ENCODE results near the gene SEPTIN5. TPM values are rescaled to one million over a fixed set of nuclear protein-coding genes. Genes with fewer than 3 reads are reported as not detected.

SEPTIN5 gene
- total RNA-seq, 1 donor from 2014 or later = 123 TPM

DNA sequence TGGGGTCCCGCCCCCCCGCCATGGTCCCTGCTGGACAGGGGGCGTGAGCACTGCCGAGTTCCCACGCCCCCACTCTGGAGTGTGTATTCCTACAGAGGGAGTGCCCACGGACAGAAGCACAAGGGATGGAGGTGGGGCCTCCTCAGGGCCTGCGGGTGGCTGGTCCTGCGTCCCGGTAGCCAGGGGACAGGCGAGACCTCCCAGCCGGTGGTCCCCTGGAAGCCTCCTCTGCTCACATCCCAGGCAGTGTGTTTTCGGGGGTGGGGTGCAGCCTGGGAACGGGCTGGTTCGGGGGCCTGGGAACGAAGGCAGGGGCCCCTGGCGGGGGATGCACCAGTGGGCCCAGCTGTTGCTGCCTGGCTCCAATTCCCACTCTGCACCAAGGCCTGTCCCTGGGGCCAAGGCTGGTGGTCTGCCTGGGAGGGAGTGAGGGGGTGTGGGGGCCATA, 25.2 kb downstream of the SEPTIN5 start:
- no peak for ATAC-seq (ENCODE audit: poor library complexity)
- intact Hi-C loops (cut with DNase I) = no loop called here
- DNase-seq = no peak

DNA sequence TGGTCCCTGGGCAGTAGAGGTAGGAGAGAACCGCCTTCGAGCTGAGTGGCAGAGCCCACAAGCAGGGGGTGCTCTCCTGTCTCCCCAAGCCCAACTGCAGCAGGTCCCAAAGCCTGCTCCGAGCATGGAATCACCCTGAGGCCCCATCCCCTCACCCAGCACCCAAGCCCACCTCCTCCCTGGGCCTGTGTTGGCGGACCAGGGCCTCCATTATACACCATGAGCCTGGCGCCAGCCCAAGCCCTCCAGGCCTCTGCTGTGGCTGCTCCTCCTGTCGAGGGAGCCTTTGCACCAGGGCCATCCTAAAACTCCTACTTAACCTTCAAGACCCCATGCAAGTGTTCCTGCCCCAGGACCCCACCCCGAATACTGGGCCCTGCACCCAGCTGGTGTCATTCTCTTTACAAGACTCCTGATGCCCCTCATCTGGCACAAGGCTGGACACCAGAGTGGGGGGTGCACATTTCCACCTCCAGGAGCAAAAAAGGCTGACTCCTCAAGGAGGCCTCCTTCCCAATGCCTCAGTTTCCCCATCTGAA, 25.7 kb downstream of the SEPTIN5 start:
- DNase-seq (no peak), ATAC-seq (ENCODE audit: poor library complexity) (no peak)
- intact Hi-C loops (cut with DNase I) = no loop called here

DNA sequence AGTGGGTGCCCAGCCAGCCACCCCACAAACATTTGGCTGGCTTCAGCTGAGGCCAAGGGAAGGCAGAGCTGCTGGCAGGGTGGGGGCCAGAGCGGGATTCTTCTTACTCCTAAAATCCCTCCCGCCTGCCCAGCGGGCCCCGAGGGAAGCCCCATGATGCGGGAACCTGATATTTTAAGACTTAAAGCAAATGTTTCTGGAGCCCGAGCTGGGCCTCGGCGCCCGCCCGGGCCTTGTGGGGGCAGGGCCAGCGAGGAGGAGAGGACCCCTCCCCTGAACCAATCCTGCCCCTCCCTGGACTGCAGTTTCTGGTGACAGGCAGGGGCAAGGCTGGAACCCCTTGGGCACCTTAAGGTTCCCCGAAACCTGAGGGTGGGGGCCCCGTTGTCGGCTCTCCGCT, 26.3 kb downstream of the SEPTIN5 start:
- DNase-seq (no peak), ATAC-seq (ENCODE audit: poor library complexity) (no peak)
- intact Hi-C loops (cut with DNase I) = no loop called here

DNA sequence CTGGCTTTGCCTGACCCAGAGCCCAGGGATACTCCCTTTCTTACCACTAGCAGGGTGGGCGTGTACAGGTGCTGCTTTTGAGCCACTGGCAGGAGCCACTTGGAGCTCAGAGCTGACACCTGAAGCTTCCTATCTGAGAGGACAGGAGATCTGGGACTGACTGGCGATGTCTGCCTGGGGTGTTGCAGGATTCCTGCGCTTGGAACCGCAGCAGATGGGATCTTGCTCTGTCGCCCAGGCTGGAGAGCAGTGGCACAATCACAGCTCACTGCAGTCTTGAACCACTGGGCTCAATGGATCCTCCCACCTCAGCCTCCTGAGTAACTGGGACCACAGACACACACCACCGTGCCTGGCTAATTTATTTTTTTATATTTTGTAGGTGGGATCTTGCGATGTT, 26.8 kb downstream of the SEPTIN5 start:
- DNase-seq (no peak), ATAC-seq (ENCODE audit: poor library complexity) (no peak)
- intact Hi-C loops (cut with DNase I) = no loop called here

DNA sequence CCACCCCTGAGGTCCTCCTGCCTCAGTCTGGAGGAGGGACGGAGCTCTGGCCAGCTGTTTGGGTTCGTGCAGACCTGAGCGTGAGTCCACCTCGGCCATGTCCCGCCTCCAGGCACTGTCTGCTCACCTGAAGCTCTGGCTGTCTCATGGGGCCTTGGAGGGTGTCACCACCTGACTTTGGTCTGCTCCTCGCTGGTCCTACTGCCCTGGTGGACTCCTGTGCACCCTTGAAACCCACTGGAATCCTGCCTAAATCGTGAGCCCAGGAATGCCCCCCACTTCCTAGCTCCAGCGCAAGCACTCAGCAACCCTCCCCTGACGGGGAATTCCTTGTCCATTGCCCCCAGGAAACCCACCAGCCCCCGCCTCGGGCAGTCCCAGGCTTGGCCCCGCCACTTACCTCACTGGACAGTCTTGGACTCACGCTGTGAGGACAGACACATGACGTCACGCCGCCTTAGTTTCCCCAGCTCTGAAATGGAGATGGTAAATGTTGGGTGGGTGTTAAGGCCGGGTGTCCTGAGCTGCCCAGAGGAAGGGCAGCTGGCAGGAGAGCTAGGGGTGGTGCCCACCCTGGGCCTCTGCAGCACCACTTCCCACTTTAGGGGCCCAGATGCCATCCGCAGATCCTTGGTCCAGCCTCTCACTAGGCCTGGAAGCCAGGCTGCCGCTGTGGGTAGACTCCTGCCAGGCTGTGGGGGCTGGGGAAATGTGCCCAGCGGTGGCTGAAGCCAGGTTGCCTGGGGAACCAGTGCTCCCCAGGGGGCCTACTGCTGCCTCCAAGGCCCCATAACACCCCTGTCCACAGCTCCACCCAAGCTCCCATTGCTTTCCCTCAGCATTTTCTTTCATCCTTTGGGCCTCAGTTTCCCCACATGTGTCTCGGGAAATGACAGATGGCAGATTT, 28.1 kb downstream of the SEPTIN5 start:
- ATAC-seq (ENCODE audit: poor library complexity) (no peak), DNase-seq (no peak)
- intact Hi-C loops (cut with DNase I) = no loop called here

DNA sequence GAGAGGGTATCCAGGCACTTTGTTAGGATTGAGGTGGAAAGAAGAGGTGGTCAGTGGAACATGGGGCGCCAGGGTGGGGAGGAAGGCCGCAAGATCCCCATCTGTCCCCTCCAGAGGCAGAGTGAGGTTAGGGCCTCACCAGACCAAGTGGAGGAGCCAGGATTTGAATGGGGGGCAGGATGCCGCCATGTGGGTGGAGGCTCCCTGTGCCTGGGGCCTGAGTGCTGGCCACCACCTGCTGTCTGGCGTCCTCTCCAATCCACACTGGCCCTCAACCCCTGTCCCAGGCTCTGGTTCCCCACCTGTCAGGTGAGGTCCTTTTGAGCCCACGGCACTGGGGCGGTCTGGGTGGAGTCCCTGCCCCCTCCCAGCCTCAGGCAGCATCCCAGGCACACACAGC, 28.8 kb downstream of the SEPTIN5 start:
- no peak for DNase-seq
- intact Hi-C loops (cut with DNase I) = no loop called here
- no peak for ATAC-seq (ENCODE audit: poor library complexity)

DNA sequence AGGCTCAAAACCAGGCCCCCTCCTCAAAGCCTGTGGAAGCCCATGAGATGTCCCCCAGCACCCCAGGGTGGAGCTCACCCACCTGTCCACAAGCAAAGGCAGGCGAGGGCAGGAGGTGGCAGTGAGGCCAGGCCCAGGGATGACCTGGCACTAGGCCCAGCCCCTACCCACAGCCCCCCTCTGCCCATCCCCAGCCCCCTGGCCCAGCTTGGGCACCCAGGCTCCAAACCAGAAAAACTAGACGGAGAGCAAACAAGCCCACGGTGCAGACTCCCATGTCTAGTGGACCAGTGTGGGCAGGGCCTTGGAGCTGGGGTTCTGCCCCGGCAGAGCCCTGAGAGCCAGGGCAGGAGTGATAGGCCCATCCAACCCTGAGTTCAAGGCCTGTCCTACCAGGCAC, 29.3 kb downstream of the SEPTIN5 start:
- intact Hi-C loops (cut with DNase I) = no loop called here
- ATAC-seq (ENCODE audit: poor library complexity) (no peak), DNase-seq (no peak)

DNA sequence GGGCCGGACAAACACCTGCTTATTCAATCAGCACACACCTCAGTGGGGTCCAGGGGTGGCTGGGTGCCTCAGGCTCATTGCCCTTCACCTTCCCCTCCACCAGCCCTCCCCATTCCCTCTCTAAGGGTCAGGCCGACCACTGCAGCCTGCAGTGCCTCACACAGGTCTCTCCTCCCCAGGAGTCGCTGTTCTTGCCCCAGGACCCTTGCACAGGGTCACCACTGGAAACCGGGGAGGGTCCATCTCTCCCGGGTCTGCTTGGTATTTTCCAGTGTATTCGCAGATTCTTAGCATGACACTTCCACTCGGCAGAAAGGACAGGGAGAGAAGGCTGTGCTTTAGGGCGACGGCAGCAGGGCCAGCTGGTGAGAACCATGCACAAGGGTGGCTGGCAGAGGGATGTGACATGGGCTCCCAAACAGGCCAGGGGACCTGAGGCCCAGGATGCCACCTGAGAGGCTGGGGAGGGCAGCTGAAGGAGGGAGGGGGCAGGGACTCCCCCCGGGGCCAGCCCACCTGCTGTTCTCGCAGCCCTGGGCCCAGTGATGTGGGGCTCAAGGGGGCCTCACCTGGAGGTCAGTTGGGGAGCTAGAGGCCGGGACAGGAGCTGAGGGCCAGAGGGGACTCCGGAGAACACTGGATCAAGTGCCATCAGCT, 30.2 kb downstream of the SEPTIN5 start:
- DNase-seq (no peak), ATAC-seq (ENCODE audit: poor library complexity) (no peak)
- intact Hi-C loops (cut with DNase I) = no loop called here

DNA sequence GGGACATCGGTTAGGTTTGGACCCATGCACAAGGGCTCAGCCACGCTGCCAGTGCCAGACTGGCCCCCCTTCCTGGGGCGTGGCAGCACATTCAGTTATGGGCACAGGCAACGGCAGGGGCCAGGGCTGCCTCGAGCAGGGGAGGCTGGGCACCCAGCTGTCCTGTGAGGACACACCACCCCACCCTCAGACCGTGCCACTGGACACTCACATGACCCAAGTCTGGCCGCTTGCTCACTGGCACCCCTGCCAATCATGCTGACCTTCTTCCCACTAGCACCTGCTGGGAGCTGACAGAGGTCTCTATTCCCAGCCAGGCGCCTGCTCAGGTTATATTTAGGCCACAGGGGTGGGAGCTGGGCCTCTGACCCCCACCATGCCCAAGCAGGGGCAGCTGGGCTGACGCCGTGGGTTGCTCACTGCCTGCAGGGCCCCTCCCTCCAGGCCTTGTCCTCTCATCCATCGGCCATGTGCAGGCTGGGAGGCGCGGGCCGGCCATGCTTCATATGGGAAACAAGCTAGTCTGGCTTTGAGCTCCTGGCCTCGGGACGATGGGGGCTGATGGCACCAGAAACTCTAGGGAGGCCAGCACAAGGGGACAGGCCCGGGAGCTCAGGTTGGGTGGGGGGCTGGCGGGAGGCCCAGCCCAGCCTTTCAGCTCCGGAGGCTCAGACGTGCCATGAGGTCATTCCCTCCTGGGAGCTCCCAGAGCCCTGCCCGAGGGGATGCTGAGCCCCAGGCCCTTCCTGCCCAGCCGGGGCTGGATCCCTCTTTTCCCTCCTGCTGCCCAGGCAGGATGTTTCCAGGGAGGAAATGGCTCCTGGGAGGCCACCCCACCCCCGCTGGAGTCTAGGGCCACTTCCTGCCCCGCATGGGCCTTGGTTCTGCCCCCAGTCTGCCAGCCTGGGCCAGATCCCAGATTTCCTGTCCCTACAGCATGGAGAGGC, 31.1 kb downstream of the SEPTIN5 start:
- DNase-seq = peak; percentile 83
- ATAC-seq (ENCODE audit: poor library complexity) = peak; percentile 90
- intact Hi-C loops (cut with DNase I) = no loop called here

DNA sequence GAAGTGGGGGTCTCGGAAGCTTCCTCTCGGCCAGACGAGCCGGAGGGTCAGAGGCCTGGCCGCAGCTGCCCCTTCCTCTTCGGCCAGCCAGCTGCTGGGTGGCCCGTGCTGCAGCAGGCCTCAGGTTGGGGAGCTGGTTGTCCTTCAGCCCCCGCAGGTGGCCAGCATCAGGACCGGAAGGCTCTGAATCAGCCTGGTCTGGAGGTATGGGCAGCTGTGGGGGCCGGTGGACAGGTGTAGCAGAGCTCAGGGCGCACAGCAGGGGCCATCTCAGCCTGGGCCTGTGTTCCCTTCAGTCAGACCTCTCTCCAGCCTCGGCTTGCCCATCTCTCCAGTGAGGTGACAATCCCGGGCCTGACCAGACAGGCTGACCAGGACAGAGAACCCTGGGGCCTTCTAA, 32.4 kb downstream of the SEPTIN5 start:
- DNase-seq = no peak
- no peak for ATAC-seq (ENCODE audit: poor library complexity)
- intact Hi-C loops (cut with DNase I) = no loop called here

DNA sequence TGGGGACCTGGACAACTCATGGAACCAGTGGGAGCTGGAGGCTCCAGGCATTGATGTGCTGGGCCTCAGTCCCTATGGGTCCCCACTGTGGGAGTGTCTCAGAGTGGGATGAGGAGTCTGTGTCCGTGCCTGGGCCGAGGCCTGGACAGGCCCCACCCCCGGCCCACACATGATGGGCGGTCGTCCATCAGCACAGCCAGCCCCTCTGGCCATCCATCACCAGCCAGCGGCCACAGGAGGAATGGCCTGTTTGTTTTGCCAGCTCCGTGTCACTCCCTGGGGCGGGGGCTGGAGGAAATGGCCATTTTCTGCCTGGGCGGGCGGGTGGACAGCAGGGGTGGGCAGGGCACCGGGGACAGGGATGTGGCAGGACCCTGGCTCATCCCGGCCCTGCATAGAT, 33.2 kb downstream of the SEPTIN5 start:
- no peak for DNase-seq
- no peak for ATAC-seq (ENCODE audit: poor library complexity)
- intact Hi-C loops (cut with DNase I) = no loop called here

DNA sequence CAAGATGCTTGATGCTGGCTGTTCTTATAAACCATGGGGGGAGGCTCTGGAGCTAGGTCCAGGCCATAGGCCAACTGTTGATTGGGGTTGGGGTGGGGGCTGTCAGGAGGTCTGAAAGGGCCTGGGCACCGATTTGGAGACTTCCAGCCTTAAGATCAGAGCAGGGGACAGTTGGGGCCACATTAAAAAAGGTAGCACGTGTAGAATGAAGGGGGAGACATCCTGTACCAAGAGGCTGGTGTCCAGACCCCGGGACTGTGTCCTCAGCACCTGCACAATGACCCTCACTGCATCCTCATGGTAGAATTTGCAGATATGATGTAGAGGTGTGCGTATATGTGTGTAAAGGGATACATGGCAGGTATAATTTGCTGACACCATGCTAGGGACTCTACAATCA, 33.8 kb downstream of the SEPTIN5 start:
- intact Hi-C loops (cut with DNase I) = no loop called here
- DNase-seq (no peak), ATAC-seq (ENCODE audit: poor library complexity) (no peak)

DNA sequence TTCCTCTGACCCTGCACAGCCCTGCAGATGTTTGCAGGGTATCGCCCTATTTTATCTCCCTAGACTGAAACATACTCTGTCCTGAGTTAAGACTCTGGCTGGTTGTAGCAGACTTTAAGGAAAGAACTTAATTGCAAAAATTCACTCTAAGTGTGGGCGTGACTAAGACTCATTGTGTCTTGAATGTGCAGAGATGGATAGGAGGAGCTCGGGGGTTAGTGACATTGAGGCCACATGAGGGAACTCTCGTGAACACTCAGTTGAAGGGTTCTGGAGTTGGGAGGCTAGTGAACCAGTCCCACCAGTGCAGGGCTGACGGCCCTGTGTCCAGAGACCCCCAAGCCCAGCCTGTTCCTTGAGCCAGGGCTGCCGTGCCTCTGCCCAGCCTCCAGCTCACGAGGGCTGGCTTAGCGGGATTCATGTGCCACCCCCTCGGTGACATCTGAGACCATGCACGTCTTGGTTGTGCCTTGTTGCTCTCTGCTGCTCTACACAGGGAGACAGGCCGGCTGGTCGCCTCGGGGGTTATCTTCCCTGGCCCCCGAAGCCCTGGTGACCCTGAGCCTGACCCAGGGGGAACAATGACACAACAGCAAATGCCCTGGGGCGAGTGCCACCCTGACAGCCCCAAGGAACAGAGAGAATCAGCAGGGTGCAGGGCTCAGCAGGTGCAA, 34.8 kb downstream of the SEPTIN5 start:
- DNase-seq = no peak
- no peak for ATAC-seq (ENCODE audit: poor library complexity)
- intact Hi-C loops (cut with DNase I) = no loop called here

DNA sequence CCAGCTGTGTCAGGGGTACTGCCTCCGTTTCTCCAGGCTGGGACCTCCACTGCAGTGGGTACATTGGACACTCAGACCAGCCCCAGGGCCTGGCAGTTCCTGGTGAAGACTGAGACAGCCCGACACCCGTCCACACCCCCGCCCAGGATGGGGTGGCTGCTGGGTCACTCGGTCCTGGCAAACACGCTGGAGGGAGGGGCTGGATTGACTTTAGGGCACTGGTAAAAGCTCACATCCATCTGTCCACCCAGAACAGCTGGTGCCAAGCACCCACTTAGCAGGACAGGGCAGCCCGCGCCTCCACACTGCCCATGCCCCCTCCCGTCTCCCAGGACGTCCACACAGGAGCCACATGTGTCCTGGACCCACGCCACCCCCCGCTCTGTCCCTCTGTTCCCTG, 35.6 kb downstream of the SEPTIN5 start:
- intact Hi-C loops (cut with DNase I) = no loop called here
- DNase-seq (no peak), ATAC-seq (ENCODE audit: poor library complexity) (no peak)

DNA sequence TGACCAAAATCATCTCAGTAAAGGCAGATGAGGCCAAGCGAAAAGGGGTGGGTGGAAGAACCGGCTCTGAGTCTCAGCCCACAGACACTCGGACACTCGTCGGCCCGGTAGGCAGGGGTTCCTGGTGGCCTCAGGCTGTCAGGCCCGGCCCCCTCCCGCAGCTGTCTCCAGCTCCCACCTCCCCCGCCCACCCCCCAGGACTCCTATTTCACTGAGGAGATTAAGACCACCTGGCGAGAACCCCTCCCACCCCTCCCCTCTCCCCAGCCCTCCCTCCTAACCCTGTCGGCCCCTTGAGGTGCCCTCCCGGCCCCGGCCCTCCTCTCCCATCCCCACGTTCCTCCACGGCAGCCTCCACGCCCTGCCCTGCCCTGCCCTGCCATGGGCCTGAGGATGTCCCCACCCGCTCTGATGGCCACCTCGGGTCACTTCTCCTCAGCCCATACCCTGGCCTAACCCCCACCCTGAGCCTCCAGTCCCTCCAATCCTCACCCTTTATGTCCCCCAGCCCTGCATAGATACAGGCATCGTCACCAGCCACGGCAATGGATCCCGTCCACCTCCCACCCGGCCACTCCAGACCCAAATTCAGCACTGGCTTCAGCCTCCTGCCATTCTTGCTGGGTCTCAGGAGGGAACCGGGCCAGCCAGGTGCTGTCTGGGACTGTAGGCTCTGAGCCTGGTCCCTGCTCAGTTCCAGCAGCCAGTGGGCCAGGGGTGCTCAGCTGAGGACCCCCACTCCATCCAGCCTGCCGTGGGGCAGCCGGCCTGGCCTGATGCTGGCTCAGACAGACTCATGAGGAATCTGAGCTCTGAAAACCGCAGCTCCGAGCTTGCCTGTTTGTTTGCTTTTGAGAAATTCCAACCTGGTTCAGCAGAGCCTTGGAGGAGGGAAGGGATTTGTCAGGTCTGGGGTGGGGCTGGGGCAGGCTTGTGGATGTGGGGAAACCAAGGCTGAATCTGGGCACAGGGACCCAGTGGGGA, 36.5 kb downstream of the SEPTIN5 start:
- DNase-seq = no peak
- ATAC-seq (ENCODE audit: poor library complexity) = no peak
- intact Hi-C loops (cut with DNase I) = no loop called here

DNA sequence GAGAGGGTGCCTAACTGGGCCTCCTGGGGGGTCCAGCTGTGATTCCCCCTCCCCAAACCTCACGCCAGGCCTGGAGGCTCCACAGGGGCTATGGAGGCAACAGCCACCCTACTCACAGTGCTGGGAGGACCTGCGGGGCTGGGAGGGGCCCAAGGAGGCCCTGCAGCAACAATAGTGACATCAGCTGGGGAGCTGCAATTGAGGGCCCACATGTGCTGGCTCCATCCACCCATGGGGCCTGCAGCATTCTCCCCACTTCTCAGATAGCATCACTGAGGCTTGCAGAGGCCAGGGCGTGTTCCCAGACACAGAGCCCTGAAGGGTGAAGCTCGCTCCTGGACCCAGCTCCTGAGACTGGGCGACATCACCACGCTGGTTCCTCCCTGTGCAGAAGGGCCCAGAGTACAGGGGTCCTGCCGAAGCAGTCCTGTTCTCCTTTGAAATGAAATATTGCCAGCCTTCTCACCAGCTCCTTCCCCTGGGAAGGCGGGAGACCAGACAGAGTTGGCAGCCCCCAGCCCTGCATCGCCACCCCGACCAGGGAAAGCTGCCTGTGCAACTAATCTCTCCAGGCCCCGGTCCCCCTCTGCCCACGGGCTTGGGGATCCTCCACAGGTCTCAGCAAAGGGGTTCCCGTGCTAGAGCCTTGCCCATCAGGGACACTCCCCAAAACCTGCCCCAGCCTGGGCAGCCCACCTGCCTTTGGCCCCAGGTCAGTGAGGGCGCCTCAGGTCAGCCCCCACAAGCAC, 37.4 kb downstream of the SEPTIN5 start:
- no peak for DNase-seq
- intact Hi-C loops (cut with DNase I) = no loop called here
- no peak for ATAC-seq (ENCODE audit: poor library complexity)

Data from Right ventricle myocardium superior (tissue), 1 donor.